GM19455 (cell line): ENCODE results near the gene LDHB.
"Not testable (repeated sequence)": the region's sequence is repeated elsewhere in the genome, so short reads cannot be mapped to it uniquely, and the experiment has no call there.

Experiments used
- ATAC-seq: cut with Tn5 transposase; IDR thresholded peaks from one replicate; pipeline ENCODE4 v1.9.1; 2021; ENCODE audit not compliant: unreplicated experiment

Gene LDHB

DNA sequence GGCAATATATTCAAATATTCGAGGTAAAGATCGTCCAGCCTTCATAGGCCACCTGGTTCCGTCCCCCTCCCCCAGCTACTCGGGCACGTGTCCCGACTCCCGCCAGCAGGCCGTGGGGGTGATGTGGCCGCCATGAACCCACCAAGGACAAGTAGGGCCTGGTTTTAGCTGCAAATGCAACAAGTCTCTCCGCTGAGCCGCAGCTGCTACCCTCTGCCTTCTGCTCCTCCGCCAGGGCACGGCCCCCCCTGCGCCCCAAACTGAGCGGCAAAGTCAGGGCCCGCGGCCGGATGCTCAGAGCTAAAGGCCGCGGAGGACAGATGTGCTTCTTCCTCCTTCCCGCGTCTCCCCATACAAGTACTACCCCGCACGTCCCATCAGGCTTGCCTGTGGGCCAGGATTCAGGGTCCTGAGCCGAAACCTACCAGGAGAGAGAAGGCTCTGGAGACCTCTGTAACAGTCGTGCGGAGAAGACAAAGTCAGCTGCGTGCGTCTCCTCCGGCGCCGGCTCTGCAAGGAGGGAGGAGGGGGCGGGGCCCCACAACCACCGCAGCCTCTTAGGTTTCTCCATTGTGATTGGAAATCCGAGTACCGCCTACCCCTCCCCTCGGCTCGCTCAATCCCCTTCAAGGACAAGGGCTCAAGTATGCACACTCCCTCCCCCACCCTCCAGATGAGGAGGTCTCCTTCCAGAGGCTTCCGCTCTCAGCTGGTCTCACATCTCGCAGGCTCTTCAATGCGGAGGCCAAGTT is at the start of gene LDHB:
TSS of gene LDHB (minus strand) at position 517 of the 752 bp plus-strand sequence. CDS start 3,171 bp downstream, outside the sequence.
- peak; percentile 95 for ATAC-seq

DNA sequence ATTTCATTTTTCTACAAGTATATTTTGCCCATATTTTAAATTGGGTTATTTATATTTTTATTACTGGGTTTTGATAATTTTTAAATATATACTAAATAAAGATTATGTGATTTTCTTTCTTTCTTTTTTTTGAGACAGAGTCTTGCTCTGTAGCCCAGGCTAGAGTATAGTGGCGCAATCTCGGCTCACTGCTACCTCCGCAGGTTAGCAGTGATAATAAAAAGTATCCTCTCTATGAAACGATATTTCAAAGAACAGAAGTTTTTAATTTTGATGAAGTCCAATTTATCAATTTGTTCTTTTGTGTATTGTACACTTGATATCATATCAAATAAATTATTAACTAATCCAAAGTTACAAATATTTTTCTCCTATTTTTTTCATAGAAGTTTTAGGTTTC is 47.2 kb upstream of the LDHB start:
- ATAC-seq, result no peak

DNA sequence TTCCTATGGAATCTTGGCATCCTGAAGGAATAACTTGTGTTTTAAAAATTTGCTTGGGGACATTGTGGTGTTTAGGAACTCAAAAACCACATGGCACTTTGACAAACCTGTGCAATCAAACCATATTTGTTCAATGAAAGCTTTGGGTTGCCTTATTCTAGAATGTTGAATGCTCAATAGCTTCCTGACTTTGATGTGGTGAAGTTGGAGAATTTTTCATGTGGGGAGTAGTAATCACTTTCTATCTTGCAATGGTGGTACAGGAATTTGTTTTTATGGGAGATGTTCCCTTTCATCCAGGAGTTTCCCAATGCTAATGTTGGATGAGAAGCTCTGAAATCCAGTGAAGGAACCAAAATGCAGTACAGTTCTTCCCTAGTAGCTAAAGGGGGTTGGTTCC is 42.2 kb upstream of the LDHB start:
- no peak for ATAC-seq

DNA sequence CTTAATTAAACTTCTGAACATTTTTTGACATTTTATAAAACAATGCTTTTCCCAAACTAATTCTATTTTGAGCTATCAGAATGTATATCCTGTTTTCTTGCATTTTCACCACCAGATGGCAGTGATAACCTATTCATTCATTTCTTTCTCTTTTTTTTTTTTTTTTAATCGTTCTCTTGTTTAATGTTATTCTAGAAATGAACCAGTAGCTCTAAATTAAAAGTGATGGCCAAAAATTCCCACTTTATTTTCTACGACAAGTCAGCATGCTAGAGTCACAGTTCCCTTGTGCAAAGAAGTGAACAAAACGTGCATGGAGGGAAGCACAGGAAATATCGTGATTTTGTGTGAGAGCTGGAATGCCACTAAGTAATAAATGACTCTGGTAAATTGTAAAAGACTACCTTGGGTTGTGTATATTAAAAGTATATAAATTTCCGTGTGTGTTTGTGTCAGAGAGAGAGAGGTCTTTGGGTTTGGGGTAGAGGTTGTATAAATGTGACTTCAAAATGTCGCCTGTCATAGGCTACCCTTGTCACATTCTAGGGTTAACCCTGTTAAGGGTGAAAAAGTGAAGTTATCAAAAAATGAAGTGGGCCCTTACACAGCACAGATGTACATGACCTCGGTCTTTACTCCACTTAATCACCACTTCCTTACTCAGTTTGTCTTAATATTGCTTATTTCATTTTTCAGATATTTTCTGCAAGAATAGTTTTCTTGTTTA is 40.4 kb upstream of the LDHB start:
- ATAC-seq, result no peak

DNA sequence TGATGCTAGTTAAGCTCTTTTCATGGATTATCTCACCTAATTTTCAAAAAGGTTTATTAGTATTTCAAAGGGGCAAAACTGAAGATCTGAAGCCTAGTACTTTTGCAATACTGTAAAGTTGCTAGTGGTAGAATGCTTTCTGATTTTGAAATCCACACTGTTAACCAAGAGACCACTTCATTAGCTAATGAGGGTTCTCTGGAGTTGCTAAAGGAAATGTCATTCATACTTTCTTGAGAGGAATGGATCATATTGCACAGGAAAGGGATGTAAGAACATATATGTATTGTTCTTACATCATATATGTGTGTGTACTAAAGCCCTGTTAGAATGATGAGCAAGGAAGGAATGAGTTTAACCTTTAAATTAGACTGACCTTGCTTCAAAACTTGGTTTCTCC is 39.0 kb upstream of the LDHB start:
- ATAC-seq, result no peak

DNA sequence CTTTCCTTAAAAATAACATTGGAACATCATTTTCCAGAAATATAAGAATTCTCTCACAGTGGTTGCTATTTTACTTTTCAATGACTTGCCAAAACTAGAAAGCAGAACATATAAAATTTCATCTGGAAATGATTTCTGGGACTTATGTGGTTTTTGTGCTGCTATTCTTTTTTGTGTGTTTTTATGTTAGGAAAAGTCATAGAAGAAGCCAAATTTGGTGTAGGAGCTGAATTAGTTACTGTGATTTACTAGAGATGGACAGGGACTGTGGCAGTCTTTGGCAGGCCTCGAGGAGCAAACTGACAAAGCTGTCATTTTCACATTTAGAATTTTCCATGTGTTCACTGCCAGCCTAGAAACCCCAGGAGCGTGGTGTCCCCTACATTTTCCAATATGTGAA is 38.3 kb upstream of the LDHB start:
- no peak for ATAC-seq

DNA sequence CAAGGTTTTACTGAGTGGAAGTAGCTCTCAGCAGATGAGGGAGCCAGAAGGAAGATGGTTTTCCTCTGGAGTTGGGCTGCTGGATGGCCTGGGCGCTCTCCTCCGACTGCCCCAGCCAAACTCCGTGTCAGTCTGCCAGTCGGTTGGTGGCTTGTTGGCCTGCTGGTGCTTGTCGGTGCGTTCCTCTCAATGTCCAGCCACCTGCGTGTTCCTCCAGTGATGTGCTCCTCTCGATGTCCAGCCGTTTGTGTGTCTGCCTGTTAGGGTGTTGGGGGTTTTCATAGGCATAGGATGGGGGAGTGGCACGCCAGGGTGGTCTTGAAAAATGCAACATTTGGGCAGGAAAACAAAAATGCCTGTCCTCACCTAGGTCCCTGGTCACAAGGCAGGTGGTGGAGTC is 37.0 kb upstream of the LDHB start:
- ATAC-seq, result no peak

DNA sequence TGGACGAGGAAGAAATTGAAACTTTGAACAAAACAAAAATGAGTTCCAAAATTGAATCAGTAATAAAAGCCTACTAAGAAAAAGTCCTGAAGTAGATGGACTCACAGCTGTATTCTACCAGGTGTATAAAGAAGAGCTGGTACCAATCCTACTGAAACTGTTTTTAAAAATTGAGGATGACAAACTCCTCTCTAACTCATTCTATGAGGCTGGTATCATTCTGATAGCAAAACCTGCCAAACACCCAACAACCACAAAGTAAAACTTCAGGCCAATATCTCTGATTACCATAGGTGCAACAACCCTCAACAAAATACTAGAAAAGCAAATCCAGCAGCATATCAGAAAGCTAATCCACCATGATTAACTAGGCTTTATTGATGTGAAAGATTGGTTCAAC is 33.9 kb upstream of the LDHB start:
- ATAC-seq, result no peak

DNA sequence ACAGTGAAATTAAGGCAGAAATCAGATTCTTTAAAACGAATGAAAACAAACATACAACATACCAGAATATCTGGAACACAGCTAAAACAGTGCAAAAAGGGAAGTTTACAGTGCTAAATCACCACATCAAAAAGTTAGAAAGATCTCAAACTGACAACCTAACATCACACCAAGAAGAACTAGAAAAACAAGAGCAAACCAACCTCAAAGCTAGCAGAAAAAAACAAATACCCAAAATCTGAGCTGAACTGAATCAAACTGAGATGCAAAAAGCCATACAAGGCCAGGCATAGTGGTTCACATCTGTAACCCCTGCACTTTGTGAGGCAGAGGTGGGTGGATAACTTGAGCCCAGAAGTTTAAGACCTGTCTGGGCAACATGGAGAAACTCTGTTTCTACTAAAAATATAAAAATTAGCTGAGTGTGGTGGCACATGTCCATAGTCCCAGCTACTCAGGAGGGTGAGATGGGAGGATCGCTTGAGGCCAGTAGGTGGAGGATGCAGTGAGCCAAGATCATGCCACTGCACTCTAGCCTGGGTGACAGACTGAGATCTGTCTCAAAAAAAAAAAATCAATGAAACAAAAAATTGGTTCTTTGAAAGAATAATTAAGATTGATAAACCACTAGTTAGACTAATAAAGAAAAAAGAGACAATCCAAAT is 33.2 kb upstream of the LDHB start:
- ATAC-seq, result no peak

DNA sequence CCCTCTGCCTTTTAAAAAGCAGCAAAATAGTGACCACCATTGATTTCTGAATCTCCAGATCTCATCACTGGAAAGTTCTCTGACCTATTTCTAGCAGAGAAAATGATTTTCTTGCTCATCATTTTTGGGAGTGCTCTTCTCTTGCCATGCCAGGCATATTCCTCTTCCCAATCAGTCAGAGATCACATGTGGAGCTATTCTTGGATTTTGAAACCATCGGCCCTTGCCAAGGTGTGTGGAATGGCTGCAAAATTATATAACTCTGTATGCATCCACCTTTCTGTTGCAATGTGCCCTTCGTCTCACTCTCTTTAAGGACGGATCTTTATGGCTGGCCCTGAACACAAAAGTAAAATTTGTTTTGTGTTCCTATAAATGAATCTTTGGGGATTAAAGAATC is 25.5 kb upstream of the LDHB start:
- ATAC-seq, result no peak

DNA sequence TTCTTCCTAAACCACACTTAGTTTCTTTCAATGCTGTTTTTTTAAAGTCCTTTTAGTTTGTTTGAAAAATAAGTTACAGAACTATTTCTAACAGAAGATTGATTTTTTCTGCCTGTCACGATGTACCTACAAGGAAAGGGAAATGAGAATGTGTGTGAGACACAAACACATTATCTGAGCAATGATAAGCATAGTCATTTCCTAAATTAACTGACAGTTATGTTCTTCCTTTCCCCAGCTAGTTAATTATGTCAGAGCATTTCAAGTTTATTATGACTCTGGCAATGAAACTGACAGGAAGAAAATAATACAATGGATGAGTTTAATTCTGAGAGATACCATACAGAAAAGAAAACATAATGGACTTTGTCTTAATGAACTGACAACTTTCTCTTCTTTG is 21.3 kb upstream of the LDHB start:
- ATAC-seq, result no peak

DNA sequence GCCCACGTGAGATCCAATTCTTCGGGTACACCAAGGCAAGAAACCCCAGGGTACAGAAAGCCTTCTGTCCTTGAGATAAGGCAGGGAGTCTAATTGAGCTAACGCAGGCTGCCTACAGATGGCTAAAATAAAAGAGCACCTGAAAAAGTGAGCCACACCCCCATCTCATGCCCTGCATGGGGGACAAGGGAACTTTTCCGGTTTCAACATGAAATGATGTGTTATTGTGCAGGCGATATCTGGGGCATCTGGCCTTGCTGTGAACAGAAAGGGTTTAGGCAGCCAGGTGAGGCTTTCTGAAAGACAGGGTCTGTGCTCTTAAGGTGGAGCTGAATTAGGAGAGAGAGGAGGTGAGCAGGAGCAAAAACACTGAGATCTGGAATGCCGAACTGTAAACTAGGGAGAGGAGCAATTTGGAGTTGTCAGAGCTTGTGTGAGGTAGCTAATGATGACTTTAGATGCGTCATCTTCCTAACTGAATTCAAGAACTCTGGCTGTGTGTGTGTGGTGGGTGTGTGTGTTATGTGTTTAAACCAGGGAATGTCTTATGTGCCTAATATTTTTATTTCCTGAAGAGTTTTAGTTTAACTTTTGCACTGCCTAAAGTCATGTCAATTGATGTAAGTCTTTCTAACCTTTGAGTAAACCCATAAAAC is 20.1 kb upstream of the LDHB start:
- ATAC-seq, result no peak

DNA sequence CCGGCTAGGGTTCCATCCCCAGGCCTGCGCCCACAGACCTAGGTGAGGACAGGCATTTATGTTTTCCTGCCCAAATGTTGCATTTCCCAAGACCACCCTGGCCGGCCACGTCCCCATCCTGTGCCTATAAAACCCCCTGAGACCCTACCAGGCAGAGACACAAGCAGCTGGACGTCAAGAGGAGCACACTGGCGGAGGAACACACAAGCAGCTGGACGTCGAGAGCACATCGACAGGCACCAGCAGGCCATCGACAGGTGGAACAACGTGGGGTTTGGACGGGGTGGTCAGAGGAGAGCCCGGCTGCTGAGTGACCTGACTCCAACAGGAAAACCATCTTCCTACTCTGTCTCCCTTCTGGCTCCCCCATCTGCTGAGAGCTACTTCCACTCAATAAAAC is 19.6 kb upstream of the LDHB start:
- ATAC-seq, result no peak

DNA sequence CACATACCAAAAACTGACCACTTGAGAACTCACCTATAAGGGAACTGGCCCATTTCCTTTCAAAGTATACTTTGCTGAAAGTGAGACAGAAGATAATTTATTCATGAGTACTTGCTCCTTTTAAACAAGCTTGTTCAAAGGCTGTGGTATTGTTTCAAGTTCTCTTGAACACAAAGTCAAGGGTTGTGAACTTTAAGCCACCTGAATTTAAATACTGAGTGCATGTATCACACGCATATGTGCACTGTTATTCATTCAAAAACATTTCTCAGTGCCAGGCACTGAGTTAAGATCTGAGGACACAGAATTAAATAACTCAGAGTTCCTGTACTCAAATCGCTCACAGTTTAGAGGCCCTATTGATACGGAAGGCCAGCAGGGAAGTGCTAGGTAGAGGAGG is 19.1 kb upstream of the LDHB start:
- no peak for ATAC-seq

DNA sequence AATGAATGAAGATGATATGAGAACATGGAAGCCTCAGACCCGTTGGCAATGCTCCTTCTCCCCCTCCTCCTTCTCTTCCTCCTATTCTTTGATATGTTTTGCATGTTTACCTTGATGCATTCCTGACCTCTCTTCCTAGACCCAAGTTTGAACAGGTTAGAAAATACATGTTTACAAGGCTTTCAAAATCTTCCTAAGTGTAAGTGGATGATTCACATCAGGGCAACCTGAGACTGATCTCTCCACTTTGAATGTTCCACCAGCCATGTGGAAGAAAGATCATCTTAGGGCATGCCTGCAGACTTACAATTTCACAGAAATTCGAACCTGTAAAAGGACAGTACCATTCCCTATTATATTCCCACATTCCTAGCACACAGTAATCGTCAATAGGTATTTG is 18.0 kb upstream of the LDHB start:
- no peak for ATAC-seq

DNA sequence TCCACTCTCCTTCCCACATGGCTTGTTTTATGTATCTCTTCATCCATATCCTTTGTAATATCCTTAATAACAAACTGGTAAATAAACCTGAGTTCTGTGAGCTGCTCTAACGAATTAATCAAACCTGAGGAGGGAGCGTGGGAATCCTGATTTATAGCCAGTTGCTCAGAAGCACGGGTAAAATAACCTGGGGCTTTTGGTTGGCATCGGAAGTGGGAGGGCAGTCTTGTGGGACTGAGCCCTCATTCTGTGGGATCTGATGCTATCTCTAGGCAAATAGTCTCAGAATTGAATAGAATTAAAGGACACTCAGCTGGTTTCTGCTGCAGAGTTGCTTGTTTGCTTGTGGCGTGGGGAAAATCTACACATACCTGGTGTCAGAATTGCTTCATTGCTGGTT is 17.5 kb upstream of the LDHB start:
- no peak for ATAC-seq

DNA sequence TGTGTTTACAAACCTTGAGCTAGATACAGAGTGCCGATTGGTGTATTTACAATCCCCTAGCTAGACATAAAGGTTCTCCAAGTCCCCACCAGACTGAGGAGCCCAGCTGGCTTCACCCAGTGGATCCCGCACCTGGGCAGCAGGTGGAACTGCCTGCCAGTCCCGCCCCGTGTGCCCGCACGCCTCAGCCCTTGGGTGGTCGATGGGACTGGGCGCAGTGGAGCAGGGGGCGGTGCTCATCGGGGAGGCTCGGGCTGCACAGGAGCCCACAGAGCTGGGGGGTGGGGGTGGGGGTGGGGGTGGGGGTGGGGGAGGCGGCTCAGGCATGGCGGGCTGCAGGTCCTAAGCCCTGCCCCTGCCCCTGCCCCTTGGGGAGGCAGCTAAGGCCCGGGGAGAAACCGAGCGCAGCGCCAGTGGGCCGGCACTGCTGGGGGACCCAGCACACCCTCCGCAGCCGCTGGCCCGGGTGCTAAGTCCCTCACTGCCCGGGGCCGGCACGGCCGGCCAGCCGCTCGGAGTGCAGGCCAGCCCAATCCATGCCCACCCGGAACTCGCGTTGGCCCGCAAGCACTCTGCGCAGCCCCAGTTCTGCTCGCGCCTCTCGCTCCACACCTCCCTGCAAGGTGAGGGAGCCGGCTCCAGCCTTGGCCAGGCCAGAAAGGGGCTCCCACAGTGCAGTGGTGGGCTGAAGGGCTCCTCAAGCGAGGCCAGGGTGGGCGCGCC is 16.3 kb upstream of the LDHB start:
- not testable (repeated sequence) for ATAC-seq

DNA sequence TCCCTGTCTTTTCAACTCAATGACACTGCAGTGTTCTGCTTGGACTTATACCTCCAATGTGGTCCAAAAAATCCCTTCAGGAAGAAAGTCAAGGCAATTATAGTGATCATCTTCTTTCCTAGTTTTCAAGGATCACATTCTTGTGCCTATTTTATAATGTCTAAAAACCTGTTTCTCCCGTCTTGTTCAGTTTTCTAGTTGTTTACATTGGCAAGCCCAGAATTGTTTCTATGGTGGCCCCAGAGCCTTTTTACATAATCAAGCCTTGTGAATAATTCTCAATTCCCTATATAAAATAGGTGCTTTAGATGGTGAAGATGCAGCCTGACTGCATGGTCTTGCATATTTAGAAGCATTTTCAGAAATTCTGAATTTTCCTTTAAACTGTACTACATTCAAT is 14.5 kb upstream of the LDHB start:
- ATAC-seq, result no peak

DNA sequence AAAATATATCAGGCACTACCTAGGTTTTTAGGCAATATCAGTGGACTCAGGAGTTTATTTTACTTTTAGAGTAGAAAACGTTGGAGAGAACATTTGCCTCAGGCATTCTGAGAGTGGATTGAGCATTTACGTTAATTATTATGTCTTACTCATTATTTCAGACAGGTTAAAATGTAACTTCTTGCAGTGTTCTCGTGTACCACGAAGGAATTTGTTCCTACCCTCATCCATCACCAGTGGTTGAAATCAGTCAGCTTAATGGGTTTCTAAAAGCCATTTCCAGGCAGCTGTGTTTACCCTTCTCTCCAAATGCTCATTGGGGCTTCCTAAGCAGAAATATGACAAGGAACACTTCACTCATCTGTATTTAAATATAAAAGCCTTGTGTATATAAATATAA is 9.1 kb upstream of the LDHB start:
- ATAC-seq, result no peak

DNA sequence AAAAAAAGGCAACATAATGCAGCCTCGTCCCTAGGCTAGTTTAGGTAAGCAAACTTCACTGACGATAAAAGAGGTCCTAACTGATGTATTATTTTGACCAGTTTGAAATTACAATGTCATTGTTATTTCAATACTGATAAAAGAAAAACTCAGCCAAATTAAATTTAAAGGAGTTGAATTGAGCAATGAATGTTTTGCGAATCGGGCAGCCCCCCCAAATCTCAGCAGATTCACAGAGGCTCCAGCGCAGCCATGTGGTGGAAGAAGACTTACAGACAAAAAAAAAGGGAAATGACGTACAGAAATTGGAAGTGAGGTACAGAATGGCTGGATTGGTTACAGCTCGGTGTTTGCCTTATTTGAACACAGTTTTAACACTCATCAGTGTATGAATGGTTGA is 8.2 kb upstream of the LDHB start:
- no peak for ATAC-seq
